H1 (cell line): ENCODE measurements around the gene RHOXF2. TPM values are rescaled to one million over a fixed set of nuclear protein-coding genes. Genes with fewer than 3 reads are reported as not detected.

ENCODE experiments used
- CTCF ChIA-PET: fragments of 300-600 bp; sonication (Branson Sonifier 250); formaldehyde crosslinking; loops from one replicate; lab custom pipeline; 2021; ENCODE audit not compliant: partially characterized antibody; lab: Charles Lee
- POLR2A ChIA-PET: fragments of 300-600 bp; sonication (Branson Sonifier 250); formaldehyde crosslinking; loops from one replicate; lab custom pipeline; 2021; ENCODE audit warnings: inconsistent platforms; ENCODE audit not compliant: partially characterized antibody; lab: Charles Lee
- DNase-seq, 2 experiments: peaks; one replicate each; pipeline versions ENCODE4 v3.0.0 to v3.0.0-alpha.2; 2010 to 2022; ENCODE audit warnings: low spot score in 2 of 2, low read depth in 1 of 2, mixed read lengths in 1 of 2
- FAIRE-seq: peaks from 2 replicates; lab custom pipeline; 2011; peaks lifted over from hg19 to GRCh38; lab: Jason Lieb, UNC
- H2AFZ ChIP-seq: 2 replicates; pipeline ENCODE4 v1.8.1; 2012; ENCODE audit warnings: low read length, inconsistent platforms
- H2AK5ac ChIP-seq: 2 replicates; pipeline ENCODE4 v1.6.1; 2013; ENCODE audit warnings: low read depth, low read length
- H2BK120ac ChIP-seq: replicated peaks from 2 replicates; pipeline ENCODE3; 2013; ENCODE audit warnings: low read depth, low read length, inconsistent platforms
- H2BK12ac ChIP-seq: 2 replicates; pipeline ENCODE4 v1.6.1; 2013; ENCODE audit warnings: low read depth, low read length
- H2BK15ac ChIP-seq: 2 replicates; pipeline ENCODE4 v1.6.1; 2013; ENCODE audit warnings: low read length
- H2BK20ac ChIP-seq: 2 replicates; pipeline ENCODE4 v1.6.1; 2013; ENCODE audit warnings: low read length
- H2BK5ac ChIP-seq: 2 replicates; pipeline ENCODE4 v1.6.1; 2013; ENCODE audit warnings: low read depth, low read length
- H3K14ac ChIP-seq: 2 replicates; pipeline ENCODE4 v1.6.1; 2013; ENCODE audit warnings: inconsistent platforms; ENCODE audit not compliant: insufficient read length
- H3K18ac ChIP-seq: 2 replicates; pipeline ENCODE4 v1.6.1; 2013; ENCODE audit warnings: low read length; ENCODE audit errors: extremely low read depth
- H3K23ac ChIP-seq: 2 replicates; pipeline ENCODE4 v1.6.1; 2013; ENCODE audit warnings: inconsistent platforms; ENCODE audit not compliant: insufficient read length
- H3K23me2 ChIP-seq: 2 replicates; pipeline ENCODE4 v1.6.1; 2013; ENCODE audit warnings: low read depth, low read length
- H3K27ac ChIP-seq: 2 replicates; pipeline ENCODE4 v1.6.1; 2011; ENCODE audit warnings: low read depth, low read length, inconsistent platforms
- H3K27me3 ChIP-seq, 4 experiments: replicated peaks in 1 of 4; 1 replicate in 1 of 4; 2 replicates in 3 of 4; pipeline versions ENCODE4 v1.6.1 to v1.8.1; 2011 to 2013; ENCODE audit warnings: low read length in 3 of 4, mild to moderate bottlenecking in 3 of 4, inconsistent platforms in 2 of 4, mixed read lengths in 2 of 4, moderate library complexity in 1 of 4; ENCODE audit not compliant: control insufficient read depth in 3 of 4, insufficient read depth in 3 of 4; ENCODE audit errors: extremely low read depth in 1 of 4
- H3K36me3 ChIP-seq, 4 experiments: 2 replicates each; pipeline versions ENCODE4 v1.6.1 to v1.8.1; 2011 to 2013; ENCODE audit warnings: mild to moderate bottlenecking in 4 of 4, low read length in 3 of 4, moderate library complexity in 2 of 4, control low read depth in 1 of 4, inconsistent platforms in 1 of 4; ENCODE audit not compliant: insufficient read depth in 4 of 4, control insufficient read depth in 2 of 4
- H3K4ac ChIP-seq: replicated peaks from 2 replicates; pipeline ENCODE3; 2013; ENCODE audit warnings: low read length, low read depth, mixed read lengths, inconsistent platforms; ENCODE audit not compliant: insufficient read length
- H3K4me1 ChIP-seq, 4 experiments: replicated peaks in 1 of 4; 1 replicate in 1 of 4; 2 replicates in 3 of 4; pipeline versions ENCODE4 v1.6.1 to v1.8.1; 2011 to 2013; ENCODE audit warnings: low read length in 3 of 4, inconsistent platforms in 2 of 4, mixed read lengths in 1 of 4; ENCODE audit not compliant: insufficient read depth in 4 of 4, control insufficient read depth in 3 of 4
- H3K4me2 ChIP-seq, 2 experiments: 2 replicates each; pipeline versions ENCODE4 v1.6.1 to v1.8.1; 2011 to 2013; ENCODE audit warnings: low read depth in 2 of 2, low read length in 2 of 2, control low read depth in 1 of 2, inconsistent platforms in 1 of 2, mild to moderate bottlenecking in 1 of 2; ENCODE audit not compliant: insufficient read depth in 1 of 2
- H3K4me3 ChIP-seq, 4 experiments: fragments of 200-600, 300-600 bp in 1 of 4; sonication (generic), shearing (Covaris generic), sonication (Bioruptor Twin) in 1 of 4; 2 replicates each; pipeline versions ENCODE4 v1.5.1 to v1.8.1; 2011 to 2016; ENCODE audit warnings: low read length in 4 of 4, low read depth in 3 of 4, control low read depth in 2 of 4, inconsistent platforms in 2 of 4, mild to moderate bottlenecking in 2 of 4, mixed read lengths in 1 of 4, moderate library complexity in 1 of 4; ENCODE audit not compliant: insufficient read depth in 2 of 4; ENCODE audit errors: extremely low read depth in 1 of 4
- H3K56ac ChIP-seq: replicated peaks from 2 replicates; pipeline ENCODE3; 2013; ENCODE audit warnings: low read depth, mild to moderate bottlenecking, mixed read lengths, low read length, inconsistent platforms; ENCODE audit not compliant: insufficient read length
- H3K79me1 ChIP-seq: 2 replicates; pipeline ENCODE4 v1.6.1; 2013; ENCODE audit warnings: low read depth, low read length, control low read depth
- H3K79me2 ChIP-seq, 2 experiments: 2 replicates each; pipeline versions ENCODE4 v1.6.1 to v1.8.1; 2012 to 2013; ENCODE audit warnings: low read length in 2 of 2, mild to moderate bottlenecking in 2 of 2, inconsistent platforms in 1 of 2; ENCODE audit not compliant: insufficient read depth in 2 of 2, control insufficient read depth in 1 of 2
- H3K9ac ChIP-seq, 4 experiments: replicated peaks in 1 of 4; 1 replicate in 1 of 4; 2 replicates in 3 of 4; pipeline versions ENCODE4 v1.6.1 to v1.8.1; 2011 to 2013; ENCODE audit warnings: low read depth in 3 of 4, low read length in 3 of 4, control low read depth in 2 of 4, mild to moderate bottlenecking in 2 of 4, moderate library complexity in 2 of 4, inconsistent platforms in 1 of 4; ENCODE audit errors: extremely low read depth in 1 of 4
- H3K9me3 ChIP-seq, 2 experiments: 2 replicates each; pipeline versions ENCODE4 v1.6.1 to v1.8.1; 2012 to 2013; ENCODE audit warnings: mild to moderate bottlenecking in 2 of 2, moderate library complexity in 2 of 2, control low read depth in 1 of 2, inconsistent platforms in 1 of 2, low read depth in 1 of 2, low read length in 1 of 2, mixed read lengths in 1 of 2; ENCODE audit not compliant: insufficient read depth in 2 of 2
- H4K20me1 ChIP-seq, 2 experiments: replicated peaks in 1 of 2; 2 replicates each; pipeline versions ENCODE3 to v1.8.1; 2011 to 2013; ENCODE audit warnings: inconsistent platforms in 2 of 2, low read length in 2 of 2, mild to moderate bottlenecking in 1 of 2; ENCODE audit not compliant: insufficient read depth in 2 of 2, control insufficient read depth in 1 of 2
- H4K5ac ChIP-seq: 2 replicates; pipeline ENCODE4 v1.6.1; 2013; ENCODE audit warnings: low read length, low read depth, mixed read lengths, inconsistent platforms; ENCODE audit not compliant: insufficient read length
- H4K8ac ChIP-seq: 2 replicates; pipeline ENCODE4 v1.8.0; 2013; ENCODE audit warnings: mild to moderate bottlenecking, moderate library complexity, low read length, inconsistent platforms; ENCODE audit not compliant: insufficient read depth; ENCODE audit errors: extremely low read depth
- H4K91ac ChIP-seq: replicated peaks from 2 replicates; pipeline ENCODE3; 2013; ENCODE audit warnings: low read length, mixed read lengths, inconsistent platforms; ENCODE audit not compliant: insufficient read length
- CREB1 ChIP-seq: IDR thresholded peaks from 2 replicates; pipeline ENCODE4 v1.6.1; 2012; ENCODE audit warnings: inconsistent platforms
- CTCF ChIP-seq, 3 experiments: IDR thresholded peaks; 1 replicate in 2 of 3; 2 replicates in 1 of 3; pipeline versions ENCODE4 v1.5.1 to v1.6.1; 2011; ENCODE audit warnings: low read length in 3 of 3, mild to moderate bottlenecking in 3 of 3, inconsistent platforms in 2 of 3, low read depth in 1 of 3, moderate library complexity in 1 of 3; ENCODE audit not compliant: insufficient read depth in 1 of 3; ENCODE audit errors: control extremely low read depth in 1 of 3
- POU5F1 ChIP-seq: IDR thresholded peaks from 2 replicates; pipeline ENCODE4 v1.6.1; 2011; ENCODE audit warnings: low read depth, mild to moderate bottlenecking, low read length, moderate library complexity
- RAD21 ChIP-seq, 2 experiments: IDR thresholded peaks in 1 of 2; conservative IDR thresholded peaks in 1 of 2; 2 replicates each; pipeline ENCODE4 v1.6.1; 2011; ENCODE audit warnings: low read depth in 2 of 2, low read length in 2 of 2, improper control_type of control experiment in 1 of 2, inconsistent platforms in 1 of 2, mild to moderate bottlenecking in 1 of 2, moderate library complexity in 1 of 2
- RBBP5 ChIP-seq: IDR thresholded peaks from 2 replicates; pipeline ENCODE4 v1.7.1; 2012; ENCODE audit warnings: low read depth, mild to moderate bottlenecking, inconsistent platforms, low read length, moderate library complexity, borderline replicate concordance
- RFX5 ChIP-seq: IDR thresholded peaks from 2 replicates; pipeline ENCODE4 v1.6.1; 2011; ENCODE audit warnings: low read depth, low read length, improper control_type of control experiment, borderline replicate concordance
- SIN3A ChIP-seq, 2 experiments: IDR thresholded peaks in 1 of 2; conservative IDR thresholded peaks in 1 of 2; 2 replicates each; pipeline ENCODE4 v1.6.1; 2011 to 2012; ENCODE audit warnings: low read length in 2 of 2, improper control_type of control experiment in 1 of 2, low read depth in 1 of 2, mild to moderate bottlenecking in 1 of 2
- SUZ12 ChIP-seq: fragments of 200-600 bp; sonication (generic); IDR thresholded peaks from 2 replicates; pipeline ENCODE4 v1.6.1; 2012; ENCODE audit warnings: mild to moderate bottlenecking, inconsistent platforms, low read length, moderate library complexity, mixed read lengths
- YY1 ChIP-seq: IDR thresholded peaks from 2 replicates; pipeline ENCODE4 v1.6.1; 2011; ENCODE audit warnings: low read depth, mild to moderate bottlenecking, low read length
- WGBS, 2 experiments: shearing (Covaris generic) in 1 of 2; methylation state at CpG; one replicate each; pipeline versions ENCODE4 v1.1.6 to v1.1.7; 2013 to 2015; ENCODE audit warnings: low lambda C conversion rate in 2 of 2, mixed read lengths in 2 of 2, inconsistent platforms in 1 of 2, low coverage in 1 of 2, missing lambda C conversion rate in 1 of 2; ENCODE audit not compliant: insufficient replicate concordance in 2 of 2, insufficient coverage in 1 of 2, insufficient read length in 1 of 2; ENCODE audit errors: extremely low coverage in 1 of 2, missing lambda C conversion rate in 1 of 2; 5-methylcytosine and 5-hydroxymethylcytosine counted together
- polyA plus RNA-seq, 7 experiments: library from polyadenylated mRNA; depleted of rRNA in 3 of 7; stranded (reverse) in 5 of 7; unstranded in 2 of 7; fragments of >200 nt in 5 of 7; fragments of 200-250 nt in 2 of 7; gene quantifications; 1 replicate in 5 of 7; 2 replicates in 1 of 7; 4 replicates in 1 of 7; pipeline versions ENCODE4 v1.2.1 to v1.2.3, GENCODE V29; 2011 to 2013; ENCODE audit warnings: missing spikeins in 2 of 7, mixed read lengths in 2 of 7
- total RNA-seq: library from RNA; stranded (reverse); fragmentation: NEBNext Ultra II Directional; extraction: Animal tissue kit (Norgen Biotek cat#: 25700); gene quantifications from 2 replicates; pipeline ENCODE4 v1.2.1, GENCODE V29; 2021

Gene RHOXF2
- total and polyA plus RNA-seq, 2 of the 8 experiments (the other 6 are each of a cell fraction or from before 2014, with no cell fraction given): not detected

- Histone ChIP-seq H3K79me2 (no peaks in the 10 kb centered on the region), H2BK15ac (no peak overlapping the region), H3K4me3 (no peak overlapping the region), H3K23me2 (no peaks in the 10 kb centered on the region), H3K79me1 (no peaks in the 10 kb centered on the region), H3K27me3 (no peaks in the 10 kb centered on the region), H3K36me3 (no peaks in the 10 kb centered on the region), H2BK12ac (no peak overlapping the region), H2BK5ac (no peak overlapping the region), H3K4me1 (no peaks in the 10 kb centered on the region), H3K9ac (no peak overlapping the region), H3K23ac (no peak overlapping the region), H4K20me1 (no peaks in the 10 kb centered on the region), H4K8ac (no peak overlapping the region), H2BK120ac (no peak overlapping the region), H3K18ac (no peak overlapping the region), H3K4me2 (no peak overlapping the region), H4K5ac (no peak overlapping the region), H2BK20ac (no peak overlapping the region), H3K9me3 (no peaks in the 10 kb centered on the region), H2AK5ac (no peak overlapping the region), H4K91ac (no peak overlapping the region), H3K27ac (no peak overlapping the region), H3K4ac (no peak overlapping the region), H3K56ac (no peak overlapping the region), H2AFZ (no peak overlapping the region), H3K14ac (no peak overlapping the region)
- DNase-seq (peak; percentile 17 to 72), FAIRE-seq (no peak)
- TF ChIP-seq RBBP5 (no peak), SUZ12 (no peak), CREB1 (no peak), CTCF (IDR thresholded peaks at IDR 0.05; ENCODE audit: control extremely low read depth in 1 of 3, insufficient read depth in 1 of 3, low read depth in 1 of 3, low read length in 3 of 3) (peak; percentile 24 to 93 (median 76)), POU5F1 (no peak), RFX5 (no peak), RAD21 (IDR thresholded peaks at IDR 0.05 in 1 of 2, conservative IDR thresholded peaks at IDR 0.05 in 1 of 2; ENCODE audit: low read depth in 2 of 2, low read length in 2 of 2) (peak; percentile 65 to 80), SIN3A (conservative IDR thresholded peaks at IDR 0.05 in 1 of 2, IDR thresholded peaks at IDR 0.05 in 1 of 2; ENCODE audit: low read depth in 1 of 2, low read length in 2 of 2) (no peak), YY1 (no peak)
- POLR2A ChIA-PET: interaction anchor here (0.7 kb wide), 1 partner anchor 15 kb away, joined by 3 read pairs; no protein-coding TSS in a partner anchor
- CTCF ChIA-PET: interaction anchor here (0.6 to 3.1 kb wide), 23 partner anchors 9 to 1672 kb away, joined by 3 to 19 read pairs (median 4); partner anchors contain the start of gene ZBTB33
- 42% methylated on average over 6 of the region's 8 CpGs; no CpG with 5 or more reads in 1 of the 2 experiments for WGBS, 2 experiments
These were observed 55.2 kb downstream of the RHOXF2 start for GRCh38 chrX:120213438-120214265.
